H4 (cell line): ENCODE data around the gene SGTA. TPM values are rescaled to one million over a fixed set of nuclear protein-coding genes. Genes with fewer than 3 reads are reported as not detected.
"Not testable (repeated sequence)": the region's sequence is repeated elsewhere in the genome, so short reads cannot be mapped to it uniquely, and the experiment has no call there.

Source experiments
- DNase-seq: peaks from one replicate; pipeline ENCODE4 v3.0.0-alpha.2; 2015; ENCODE audit warnings: low spot score
- total RNA-seq: library from RNA; depleted of rRNA; stranded (reverse); fragments of >200 nt; shearing (Covaris generic); gene quantifications from 2 replicates; pipeline ENCODE4 v1.2.3, GENCODE V29; 2014; rRNA removed

The SGTA gene
- total RNA-seq = 47.0 and 53.4 TPM in 2 replicates

GRCh38 chr19:2782936-2783780, at the start of gene SGTA:
Gene SGTA, minus strand, starts transcription at chr19:2783273. Its CDS starts 14,205 bp downstream, at chr19:2769068.
- peak; percentile 99 for DNase-seq

GRCh38 chr19:2827840-2828489, 44.9 kb upstream of the SGTA start:
- DNase-seq = no peak

GRCh38 chr19:2827022-2827421, 43.9 kb upstream of the SGTA start:
- no peak for DNase-seq

GRCh38 chr19:2824129-2824528, 41.1 kb upstream of the SGTA start:
- no peak for DNase-seq

GRCh38 chr19:2823646-2824045, 40.6 kb upstream of the SGTA start:
- DNase-seq = no peak

- DNase-seq = no peak
These were observed 39.8 kb upstream of the SGTA start for GRCh38 chr19:2822846-2823245.

- no peak for DNase-seq
These were observed 37.1 kb upstream of the SGTA start for GRCh38 chr19:2820112-2820702.

GRCh38 chr19:2819540-2820111, 36.6 kb upstream of the SGTA start, which contains the start of gene ZNF554:
Gene ZNF554, plus strand, starts transcription at chr19:2819868. Its CDS starts 204 bp downstream, at chr19:2820072.
- peak; percentile 91 for DNase-seq

- DNase-seq = not testable (repeated sequence)
These were observed 34.3 kb upstream of the SGTA start for GRCh38 chr19:2817237-2817829.

- no peak for DNase-seq
These were observed 33.6 kb upstream of the SGTA start for GRCh38 chr19:2816641-2817040.

GRCh38 chr19:2815923-2816322, 32.9 kb upstream of the SGTA start:
- DNase-seq = no peak

- no peak for DNase-seq
These were observed 32.1 kb upstream of the SGTA start for GRCh38 chr19:2815191-2815614.

GRCh38 chr19:2814426-2814825, 31.4 kb upstream of the SGTA start:
- no peak for DNase-seq

- no peak for DNase-seq
These were observed 30.4 kb upstream of the SGTA start for GRCh38 chr19:2813235-2814160.

GRCh38 chr19:2812414-2813234, 29.6 kb upstream of the SGTA start:
- DNase-seq = no peak

GRCh38 chr19:2811735-2812413, 28.8 kb upstream of the SGTA start:
- no peak for DNase-seq

GRCh38 chr19:2811221-2811722, 28.2 kb upstream of the SGTA start:
- no peak for DNase-seq

- no peak for DNase-seq
These were observed 27.3 kb upstream of the SGTA start for GRCh38 chr19:2810141-2811091.
